ENCODE measurements around the gene POLA1. TPM values are rescaled to one million over a fixed set of nuclear protein-coding genes. Genes with fewer than 3 reads are reported as not detected.

The POLA1 gene
- polyA plus RNA-seq, 10 donors, result 13.5 to 24.8 (median 16.1) TPM

- DNase-seq, result peak in 1 of 3 donors; percentile 16
These were observed 329.0 kb downstream of the POLA1 start for GRCh38 chrX:25022499-25023325.

GRCh38 chrX:25023908-25024307, 330.2 kb downstream of the POLA1 start:
- DNase-seq, result no peak

- no peak for DNase-seq
These were observed 331.9 kb downstream of the POLA1 start for GRCh38 chrX:25025615-25026014.

GRCh38 chrX:25026576-25026975, 332.9 kb downstream of the POLA1 start:
- no peak for DNase-seq

GRCh38 chrX:25028726-25029125, 335.0 kb downstream of the POLA1 start:
- no peak for DNase-seq

- no peak for DNase-seq
These were observed 335.6 kb downstream of the POLA1 start for GRCh38 chrX:25029288-25029825.

- no peak for DNase-seq
These were observed 341.2 kb downstream of the POLA1 start for GRCh38 chrX:25034889-25035288.

- no peak for DNase-seq
These were observed 345.3 kb downstream of the POLA1 start for GRCh38 chrX:25039036-25039435.

GRCh38 chrX:25043192-25043591, 349.5 kb downstream of the POLA1 start:
- no peak for DNase-seq

Other genes with a start within 250 kb of the POLA1 start
- 1 to 10 TPM; 1.9 to 4.0 (median 3.3) TPM for gene PDK3, start 228.6 kb upstream of the POLA1 start, polyA plus RNA-seq (ENCODE audit: insufficient read length in 10 of 10)
- gene PCYT1B, start 46.6 kb upstream of the POLA1 start, polyA plus RNA-seq (ENCODE audit: insufficient read length in 10 of 10), result 1 to 10 TPM; 1.6 to 2.9 (median 2.2) TPM

Data from muscle of back (tissue), 11 donors.